Left renal cortex interstitium (tissue), 4 donors: ENCODE measurements around the gene TREML1. TPM values are rescaled to one million over a fixed set of nuclear protein-coding genes. Genes with fewer than 3 reads are reported as not detected.
"Not testable (repeated sequence)": the region's sequence is repeated elsewhere in the genome, so short reads cannot be mapped to it uniquely, and the experiment has no call there.

Source experiments
- DNase-seq, 4 donors: peaks; one replicate each; pipeline ENCODE4 v3.0.0-alpha.2; 2013; ENCODE audit warnings: low read depth in 4 of 4, low spot score in 2 of 4, missing footprints in 1 of 4
- polyA plus RNA-seq, 4 donors: library from polyadenylated mRNA; unstranded; fragments of 120-200 nt; gene quantifications; one replicate each; pipeline ENCODE4 v1.2.1, GENCODE V29; 2013; ENCODE audit not compliant: insufficient read length in 4 of 4

TREML1 gene
- polyA plus RNA-seq, 4 donors: 0.49 to 1.3 (median 0.96) TPM

DNA sequence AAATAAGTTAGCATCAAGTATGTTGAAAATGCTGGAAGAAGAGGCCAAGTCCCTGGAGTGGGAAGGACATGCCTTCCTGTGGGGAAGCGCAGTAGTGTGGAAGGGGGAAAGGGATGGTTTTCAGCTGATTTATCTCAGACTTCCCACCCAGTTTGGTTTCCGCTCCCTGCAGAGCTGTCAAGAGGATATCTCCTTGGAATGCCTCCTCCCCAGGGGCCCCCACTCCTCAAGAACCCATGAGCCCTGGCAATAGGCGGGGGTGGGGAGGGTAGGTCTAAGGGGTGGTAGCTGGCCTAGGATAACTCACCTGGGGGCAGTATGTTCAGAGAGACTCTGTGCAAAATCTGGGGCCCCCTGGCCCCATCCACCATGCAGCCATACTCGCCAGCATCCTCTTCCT lies 696 bp downstream of the TREML1 start:
- DNase-seq: no peak

GRCh38 chr6:41150671-41151070 lies 3.5 kb downstream of the TREML1 start:
- DNase-seq: no peak

DNA sequence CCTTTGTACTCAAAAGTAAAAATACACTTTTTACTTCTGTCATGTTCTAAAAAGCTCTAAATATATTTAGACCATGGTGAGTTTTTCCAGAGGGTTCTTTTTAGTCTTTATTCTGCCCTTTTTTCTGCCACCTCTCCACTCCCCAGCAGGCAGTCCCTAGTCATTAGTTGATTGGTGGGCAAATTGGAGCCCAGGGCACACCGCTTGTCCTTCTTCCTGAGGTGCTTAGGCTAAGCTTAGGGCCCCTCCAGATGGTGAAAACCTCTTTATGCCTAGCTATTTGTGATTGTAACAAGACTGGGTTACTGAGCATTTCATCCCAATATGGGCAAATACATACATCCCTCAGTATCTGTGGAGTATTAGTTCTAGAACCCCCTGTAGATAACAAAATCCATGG lies 6.2 kb downstream of the TREML1 start:
- DNase-seq: no peak

- no peak for DNase-seq
Measured at GRCh38 chr6:41136911-41137310, 17.2 kb downstream of the TREML1 start.

DNA sequence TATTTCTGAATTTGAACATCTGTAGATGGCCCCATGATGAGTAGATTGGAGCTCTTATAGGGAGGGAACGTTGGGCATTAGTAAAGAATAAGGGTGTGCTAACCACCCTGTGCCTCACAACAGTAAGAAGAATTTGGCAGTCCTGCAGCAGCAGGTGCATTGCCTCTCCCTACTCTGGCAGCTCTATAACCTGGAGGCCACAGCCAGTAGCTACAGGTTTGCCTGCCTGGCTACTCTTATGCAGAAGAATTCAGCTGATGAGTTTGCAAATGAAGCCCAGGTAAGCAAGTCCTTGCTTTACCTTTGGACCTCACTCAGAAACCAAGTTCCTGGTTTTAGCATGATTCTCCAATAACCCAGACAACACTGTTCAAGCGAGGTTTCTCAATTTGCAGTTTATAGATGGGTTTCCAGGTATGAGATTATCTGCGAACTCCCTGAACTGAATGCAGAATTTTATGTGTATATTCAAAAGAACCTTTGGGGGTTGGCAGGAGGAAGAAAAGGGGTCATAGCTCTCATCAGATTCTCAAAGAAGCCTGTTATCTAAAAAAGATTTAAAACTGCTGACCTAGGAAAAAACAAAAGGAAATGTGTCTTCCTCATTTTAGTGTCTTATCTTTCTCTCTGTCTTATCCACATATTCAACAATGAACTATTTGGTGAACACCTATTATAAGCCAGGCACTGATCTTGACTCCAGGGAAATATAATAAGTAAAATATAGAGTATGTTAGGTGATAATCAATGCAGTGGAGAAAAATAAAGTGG lies 18.9 kb downstream of the TREML1 start:
- no peak for DNase-seq

DNA sequence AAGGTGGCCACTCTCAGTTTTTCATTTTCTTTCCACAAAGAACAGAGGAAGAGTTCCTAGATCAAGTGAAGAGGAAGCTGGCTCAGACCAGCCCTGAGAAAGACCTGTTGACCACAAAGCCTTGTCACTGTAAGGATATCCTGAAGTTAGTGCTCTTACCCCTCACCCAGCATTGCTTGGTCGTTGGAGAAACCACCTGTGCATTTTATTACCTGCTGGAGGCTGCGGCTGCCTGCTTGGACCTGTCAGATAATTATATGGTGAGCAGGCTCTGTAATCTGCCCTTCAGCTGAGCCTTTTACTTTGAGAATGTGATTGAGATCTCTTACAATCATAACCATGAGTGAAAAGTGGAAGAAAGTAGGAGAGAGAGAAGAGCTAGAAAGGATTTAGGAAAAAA lies 21.9 kb downstream of the TREML1 start:
- no peak for DNase-seq

- DNase-seq: no peak
Measured at GRCh38 chr6:41125282-41125681, 28.9 kb downstream of the TREML1 start.

DNA sequence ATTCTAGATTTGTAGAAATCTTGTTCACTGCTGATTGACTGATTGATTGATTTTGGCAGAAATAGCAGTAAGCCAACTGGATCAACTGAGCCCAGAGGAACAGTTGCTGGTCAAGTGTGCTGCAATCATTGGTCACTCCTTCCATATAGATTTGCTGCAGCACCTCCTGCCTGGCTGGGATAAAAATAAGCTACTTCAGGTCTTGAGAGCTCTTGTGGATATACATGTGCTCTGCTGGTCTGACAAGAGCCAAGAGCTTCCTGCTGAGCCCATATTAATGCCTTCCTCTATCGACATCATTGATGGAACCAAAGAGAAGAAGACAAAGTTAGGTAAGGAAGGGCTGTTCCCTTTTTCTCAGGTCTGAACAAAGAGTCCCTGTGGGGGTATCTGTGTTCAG lies 31.2 kb downstream of the TREML1 start:
- no peak for DNase-seq

DNA sequence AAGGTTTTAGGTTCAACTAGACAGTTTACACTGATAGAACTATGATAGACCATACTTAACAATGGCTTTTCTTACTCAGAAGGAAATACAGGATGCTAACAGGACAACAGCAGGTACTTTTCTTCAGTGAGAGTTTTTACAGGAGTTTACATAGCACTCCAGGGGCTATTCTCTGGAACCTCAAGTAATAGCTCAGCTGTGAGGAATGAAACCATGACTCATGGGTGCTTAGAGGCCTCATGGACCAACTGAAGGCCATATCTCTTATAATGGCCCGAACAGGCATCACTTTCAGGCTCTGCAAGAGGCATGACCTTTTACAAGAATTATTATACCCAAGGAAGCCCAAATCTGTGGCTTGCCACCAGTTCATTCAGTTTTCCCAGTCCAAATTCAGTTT lies 31.8 kb downstream of the TREML1 start:
- DNase-seq: no peak

DNA sequence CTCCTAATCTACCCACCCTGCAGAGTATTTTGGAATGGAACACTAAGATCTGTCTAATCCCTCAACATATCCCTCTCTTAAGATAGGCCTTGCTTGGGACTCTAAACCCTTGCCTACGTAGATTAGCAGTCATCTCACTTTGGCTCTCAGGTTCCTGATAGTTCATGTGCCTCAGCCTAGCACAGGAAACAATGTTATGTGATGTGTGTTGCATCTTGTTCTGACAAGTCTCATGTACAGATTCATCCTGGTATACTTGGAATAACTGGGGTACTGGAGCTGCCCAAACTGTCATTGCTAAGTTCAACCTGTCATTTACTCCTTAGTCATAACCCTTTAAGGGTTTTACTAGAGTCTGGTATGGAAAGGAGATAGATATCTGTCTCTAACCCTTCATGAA lies 34.1 kb downstream of the TREML1 start:
- DNase-seq: no peak

GRCh38 chr6:41119508-41119907 lies 34.6 kb downstream of the TREML1 start:
- DNase-seq: no peak

- DNase-seq: not testable (repeated sequence)
Measured at GRCh38 chr6:41115027-41115426, 39.1 kb downstream of the TREML1 start.

DNA sequence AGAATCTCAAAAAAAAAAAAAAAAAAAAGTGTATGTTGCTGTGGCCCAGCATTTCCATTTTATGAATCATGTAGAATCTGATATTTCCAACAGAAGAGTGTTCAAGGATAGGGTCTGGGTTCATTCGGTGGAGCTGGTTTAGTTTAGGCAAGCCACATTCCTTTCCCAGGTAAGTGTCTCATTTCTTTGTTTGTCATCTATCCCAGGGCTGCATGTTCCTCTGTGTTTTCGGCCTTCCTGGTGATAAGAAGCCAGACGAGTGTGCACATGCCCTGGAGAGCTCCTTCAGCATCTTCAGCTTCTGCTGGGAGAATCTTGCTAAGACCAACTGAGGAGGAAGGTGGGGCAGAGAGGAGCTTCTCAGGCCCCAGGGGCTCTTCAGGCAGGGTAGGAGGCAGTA lies 43.1 kb downstream of the TREML1 start:
- no peak for DNase-seq

DNA sequence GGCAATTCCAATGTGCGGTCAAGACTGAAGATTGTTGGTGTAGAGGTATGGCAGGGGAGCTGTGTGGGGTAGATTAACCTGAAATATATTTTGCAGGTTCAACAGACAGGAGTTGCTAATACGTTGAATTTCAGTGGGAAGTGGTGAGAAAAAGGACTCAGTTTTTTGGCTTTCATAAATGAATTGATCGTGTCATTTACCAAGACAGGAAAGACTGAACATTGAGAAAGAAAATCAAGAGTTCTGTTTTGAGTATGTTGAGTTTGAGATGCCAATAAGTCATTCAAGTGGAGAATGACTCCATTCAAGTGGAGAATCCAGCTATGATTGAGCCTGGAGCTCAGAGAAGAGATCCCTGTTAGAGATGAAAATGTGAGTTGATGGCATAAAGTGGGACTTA lies 50.3 kb downstream of the TREML1 start:
- no peak for DNase-seq

DNA sequence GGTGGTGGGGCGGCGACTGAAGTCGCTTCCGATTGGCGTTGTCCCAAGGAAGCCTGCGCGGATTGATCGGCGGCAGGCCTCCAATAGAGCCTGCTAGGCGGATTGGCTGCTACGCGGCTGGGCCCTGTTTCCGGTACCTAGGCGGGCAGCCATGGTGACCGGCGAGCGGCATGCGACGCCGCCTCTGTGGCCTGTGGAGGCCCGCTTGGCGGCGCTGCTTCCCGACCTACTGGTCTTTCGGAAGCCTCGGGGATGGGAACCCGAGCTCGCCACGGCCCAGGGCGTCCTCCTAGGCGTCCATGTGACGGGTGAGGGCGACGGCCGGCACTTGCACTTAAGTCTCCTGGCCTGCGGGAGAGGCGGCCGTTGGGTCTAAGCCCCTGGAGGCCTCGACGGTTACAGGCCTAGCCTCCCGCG lies 53.3 kb downstream of the TREML1 start:
- no peak for DNase-seq

Other genes with a start within 250 kb of the TREML1 start
- 10 to 100 TPM in 1 of 4 donors, 1 to 10 TPM in 3; 4.5 to 10.8 (median 6.7) TPM for gene UNC5CL, start 115.1 kb downstream of the TREML1 start, polyA plus RNA-seq
- under 1 TPM; 0.57 to 0.88 (median 0.72) TPM for gene TSPO2, start 111.9 kb downstream of the TREML1 start, polyA plus RNA-seq
- under 1 TPM in 3 of 4 donors, not detected in 1; 0.38 to 0.66 (median 0.52) TPM for gene APOBEC2, start 101.1 kb downstream of the TREML1 start, polyA plus RNA-seq
- 10 to 100 TPM; 52.3 to 71.3 (median 57.8) TPM for gene OARD1, start 82.0 kb downstream of the TREML1 start, polyA plus RNA-seq
- 10 to 100 TPM; 45.6 to 53.7 (median 49.4) TPM for gene NFYA, start 81.4 kb downstream of the TREML1 start, polyA plus RNA-seq
- under 1 TPM; 0.28 to 0.55 (median 0.41) TPM for gene TREM2, start 8.8 kb upstream of the TREML1 start, polyA plus RNA-seq
- gene TREML2, start 46.8 kb upstream of the TREML1 start, polyA plus RNA-seq: under 1 TPM; 0.08 to 0.13 (median 0.12) TPM
- gene TREML4, start 74.0 kb upstream of the TREML1 start, polyA plus RNA-seq: under 1 TPM in 2 of 4 donors, not detected in 2; 0.06 to 0.09 TPM
- under 1 TPM in 2 of 4 donors, not detected in 2; 0.19 to 0.42 TPM for gene TREM1, start 132.3 kb upstream of the TREML1 start, polyA plus RNA-seq
- gene NCR2, start 181.3 kb upstream of the TREML1 start, polyA plus RNA-seq: not detected